Stimulated activated CD8-positive, alpha-beta memory T cell treated with anti-CD3 and anti-CD28 coated beads, Interleukin-12 subunit alpha, Interleukin-12 subunit beta, amount 100 ng/mL, for 24 hours (primary cell): ENCODE results near the gene PLIN1.

Experiments
- DNase-seq: peaks from one replicate; pipeline ENCODE4 v3.0.0-alpha.2; 2020; ENCODE audit errors: extremely low read depth

Gene PLIN1

GRCh38 chr15:89654301-89654761 lies 24.8 kb downstream of the PLIN1 start:
- DNase-seq, result no peak

- no peak for DNase-seq
These were observed 25.6 kb downstream of the PLIN1 start for GRCh38 chr15:89653578-89653977.

GRCh38 chr15:89652666-89653065 lies 26.5 kb downstream of the PLIN1 start:
- no peak for DNase-seq

GRCh38 chr15:89652131-89652530 lies 27.0 kb downstream of the PLIN1 start:
- DNase-seq, result no peak

- DNase-seq, result no peak
These were observed 29.5 kb downstream of the PLIN1 start for GRCh38 chr15:89649716-89650115.

- no peak for DNase-seq
These were observed 30.0 kb downstream of the PLIN1 start for GRCh38 chr15:89649013-89649625.

GRCh38 chr15:89648106-89649012 lies 30.8 kb downstream of the PLIN1 start:
- DNase-seq, result no peak

GRCh38 chr15:89647191-89647851 lies 31.8 kb downstream of the PLIN1 start:
- DNase-seq, result peak; percentile 26

GRCh38 chr15:89646416-89647141 lies 32.6 kb downstream of the PLIN1 start:
- DNase-seq, result no peak

- no peak for DNase-seq
These were observed 33.5 kb downstream of the PLIN1 start for GRCh38 chr15:89645680-89646079.

- DNase-seq, result no peak
These were observed 37.1 kb downstream of the PLIN1 start for GRCh38 chr15:89642106-89642505.

GRCh38 chr15:89641053-89641452 lies 38.1 kb downstream of the PLIN1 start:
- DNase-seq, result no peak

- DNase-seq, result no peak
These were observed 38.9 kb downstream of the PLIN1 start for GRCh38 chr15:89640245-89640644.

- no peak for DNase-seq
These were observed 45.6 kb downstream of the PLIN1 start for GRCh38 chr15:89633585-89633984.

GRCh38 chr15:89632563-89633430 lies 46.4 kb downstream of the PLIN1 start:
- DNase-seq, result no peak

- no peak for DNase-seq
These were observed 47.3 kb downstream of the PLIN1 start for GRCh38 chr15:89631902-89632264.

GRCh38 chr15:89630974-89631901 lies 47.9 kb downstream of the PLIN1 start:
- no peak for DNase-seq

- no peak for DNase-seq
These were observed 48.9 kb downstream of the PLIN1 start for GRCh38 chr15:89630260-89630659.

- no peak for DNase-seq
These were observed 49.3 kb downstream of the PLIN1 start for GRCh38 chr15:89629829-89630228.
